Osteoblast (primary cell): ENCODE results near the gene AGL. TPM values are rescaled to one million over a fixed set of nuclear protein-coding genes. Genes with fewer than 3 reads are reported as not detected.

Source experiments
- DNase-seq: peaks from one replicate; pipeline ENCODE4 v3.0.0; 2011; ENCODE audit warnings: low spot score, mixed read lengths; ENCODE audit not compliant: insufficient read length; ENCODE audit errors: missing footprints
- H2AFZ ChIP-seq: 2 replicates; pipeline ENCODE4 v1.6.0; 2011; ENCODE audit warnings: mild to moderate bottlenecking, low read length
- H3K27ac ChIP-seq: 2 replicates; pipeline ENCODE4 v1.5.1; 2011; ENCODE audit warnings: mild to moderate bottlenecking, low read depth, low read length, moderate library complexity
- H3K27me3 ChIP-seq: 2 replicates; pipeline ENCODE4 v1.6.0; 2012; ENCODE audit warnings: mild to moderate bottlenecking, control low read depth, inconsistent platforms, low read length, moderate library complexity; ENCODE audit not compliant: insufficient read depth
- H3K36me3 ChIP-seq: 2 replicates; pipeline ENCODE4 v1.5.1; 2011; ENCODE audit warnings: mild to moderate bottlenecking, low read length, control low read depth, moderate library complexity; ENCODE audit not compliant: insufficient read depth
- H3K4me1 ChIP-seq: 2 replicates; pipeline ENCODE4 v1.5.1; 2011; ENCODE audit warnings: mild to moderate bottlenecking, low read length, control low read depth, moderate library complexity; ENCODE audit not compliant: insufficient read depth
- H3K4me2 ChIP-seq: 2 replicates; pipeline ENCODE4 v1.6.0; 2011; ENCODE audit warnings: mild to moderate bottlenecking, low read length; ENCODE audit not compliant: insufficient read depth
- H3K4me3 ChIP-seq: fragments of 200-600 bp; sonication (generic); 3 replicates; pipeline ENCODE4 v1.5.1; 2012; ENCODE audit warnings: mild to moderate bottlenecking, low read length, inconsistent platforms; ENCODE audit not compliant: insufficient read depth
- H3K79me2 ChIP-seq: 2 replicates; pipeline ENCODE4 v1.6.0; 2012; ENCODE audit warnings: mild to moderate bottlenecking, low read length, control low read depth, inconsistent platforms; ENCODE audit not compliant: insufficient read depth
- H3K9me3 ChIP-seq: 2 replicates; pipeline ENCODE4 v1.5.1; 2011; ENCODE audit warnings: low read depth, low read length, control low read depth
- H4K20me1 ChIP-seq: 2 replicates; pipeline ENCODE4 v1.6.0; 2012; ENCODE audit warnings: mild to moderate bottlenecking, low read length, control low read depth; ENCODE audit not compliant: insufficient read depth
- CTCF ChIP-seq: IDR thresholded peaks from 2 replicates; pipeline ENCODE4 v1.5.1; 2011; ENCODE audit warnings: mild to moderate bottlenecking, low read depth, low read length, moderate library complexity; ENCODE audit errors: extremely low read depth
- total RNA-seq: library from RNA; depleted of rRNA; stranded (reverse); fragments of >200 nt; gene quantifications from 2 replicates; pipeline ENCODE4 v1.2.3, GENCODE V29; 2012

The AGL gene
- total RNA-seq, 1 donor = 17.7 TPM

GRCh38 chr1:99858286-99858685 is 8.1 kb downstream of the AGL start:
- H2AFZ ChIP-seq = no peak overlapping the region
- no peak for TF ChIP-seq CTCF
- H3K27ac ChIP-seq = no peak overlapping the region
- H3K4me3 ChIP-seq = no peak overlapping the region
- H3K4me2 ChIP-seq = no peak overlapping the region
- peaks cover 4% of the 10 kb centered on the region for H3K36me3 ChIP-seq
- no peaks in the 10 kb centered on the region for H4K20me1 ChIP-seq
- no peaks in the 10 kb centered on the region for H3K9me3 ChIP-seq
- H3K4me1 ChIP-seq = no peaks in the 10 kb centered on the region
- no peak for DNase-seq
- no peaks in the 10 kb centered on the region for H3K27me3 ChIP-seq
- H3K79me2 ChIP-seq = no peaks in the 10 kb centered on the region

DNA sequence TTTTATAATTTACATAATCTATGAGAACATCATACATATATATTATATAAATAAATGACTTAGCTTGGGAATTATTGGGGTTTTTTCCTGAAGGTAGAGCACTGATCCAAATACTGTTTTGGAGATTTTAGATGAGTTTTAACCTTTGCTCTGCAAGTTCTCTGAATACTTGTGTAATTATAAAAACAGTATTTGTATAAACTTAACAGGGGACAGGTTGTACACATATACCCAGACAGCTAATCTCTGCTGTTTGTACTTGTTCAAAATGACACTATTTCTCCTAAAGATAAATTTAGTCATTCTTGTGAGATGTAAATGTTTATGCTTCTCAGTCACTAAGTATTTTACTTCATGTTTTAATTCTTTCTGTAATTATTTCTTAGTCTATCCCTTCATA is 8.7 kb downstream of the AGL start:
- no peaks in the 10 kb centered on the region for H4K20me1 ChIP-seq
- DNase-seq = no peak

DNA sequence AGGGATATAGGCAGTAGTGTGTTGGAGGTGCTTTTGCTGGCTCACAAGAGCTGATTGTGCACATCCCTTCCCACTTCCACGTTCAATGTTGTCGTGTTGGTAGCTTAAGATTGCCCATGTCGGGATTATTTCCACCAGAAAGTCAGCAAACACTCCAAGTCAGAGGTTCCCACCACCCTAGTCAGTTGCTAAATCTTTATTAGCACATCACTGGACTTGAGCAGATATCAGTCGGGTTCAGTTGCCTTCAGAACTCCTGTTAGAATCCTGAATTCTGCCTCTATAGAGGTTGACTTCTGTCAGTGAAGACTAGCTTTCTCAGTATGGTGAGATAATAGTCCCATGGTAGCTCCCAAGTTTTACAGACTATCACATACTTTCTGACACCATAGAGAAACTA is 10.5 kb downstream of the AGL start:
- Histone ChIP-seq H2AFZ (no peak overlapping the region), H3K4me1 (no peaks in the 10 kb centered on the region), H3K27ac (no peak overlapping the region)

More for the DNA sequence above, 8.7 kb downstream of the AGL start:
- Histone ChIP-seq H2AFZ (no peak overlapping the region), H3K4me2 (no peak overlapping the region), H3K79me2 (no peaks in the 10 kb centered on the region), H3K27ac (no peak overlapping the region), H3K4me1 (no peaks in the 10 kb centered on the region), H3K4me3 (no peak overlapping the region), H3K36me3 (no peaks in the 10 kb centered on the region), H3K9me3 (no peaks in the 10 kb centered on the region), H3K27me3 (no peaks in the 10 kb centered on the region)
- no peak for TF ChIP-seq CTCF

GRCh38 chr1:99867682-99868081 is 17.5 kb downstream of the AGL start:
- H3K27ac ChIP-seq = no peak overlapping the region
- TF ChIP-seq CTCF = no peak
- H3K4me3 ChIP-seq = no peak overlapping the region
- H4K20me1 ChIP-seq = no peaks in the 10 kb centered on the region
- H3K9me3 ChIP-seq = no peaks in the 10 kb centered on the region
- H3K4me1 ChIP-seq = peaks cover 6% of the 10 kb centered on the region
- H3K36me3 ChIP-seq = no peaks in the 10 kb centered on the region
- no peak for DNase-seq
- no peak overlapping the region for H3K4me2 ChIP-seq
- H3K79me2 ChIP-seq = no peaks in the 10 kb centered on the region
- H3K27me3 ChIP-seq = no peaks in the 10 kb centered on the region
- H2AFZ ChIP-seq = no peak overlapping the region

More for the DNA sequence above, 10.5 kb downstream of the AGL start:
- TF ChIP-seq CTCF = no peak
- DNase-seq = no peak
- H3K36me3 ChIP-seq = no peaks in the 10 kb centered on the region
- no peaks in the 10 kb centered on the region for H4K20me1 ChIP-seq
- no peaks in the 10 kb centered on the region for H3K27me3 ChIP-seq
- no peak overlapping the region for H3K4me3 ChIP-seq
- H3K79me2 ChIP-seq = no peaks in the 10 kb centered on the region
- H3K4me2 ChIP-seq = no peak overlapping the region
- no peaks in the 10 kb centered on the region for H3K9me3 ChIP-seq
